SK-N-MC (cell line): Measurements from ENCODE around the gene MAGI2.

Experiments used
- EZH2 ChIP-seq: fragments of 200-600 bp; sonication (generic); IDR thresholded peaks from one replicate; pipeline ENCODE4 v1.6.1; 2017; ENCODE audit warnings: antibody characterized with exemption
- POLR2AphosphoS5 ChIP-seq: IDR thresholded peaks from 2 replicates; pipeline ENCODE4 v1.6.1; 2012; ENCODE audit warnings: mild to moderate bottlenecking, low read depth, low read length, borderline replicate concordance

- TF ChIP-seq POLR2AphosphoS5 (no peak), EZH2 (no peak)
These were observed 590.2 kb downstream of the MAGI2 start for GRCh38 chr7:78863281-78863680.
